GM19463 (cell line): ENCODE results near the gene CDC20.
A peak's percentile ranks its signal among the peaks of the same experiment; 100 is the strongest.

Experiments used
- ATAC-seq: cut with Tn5 transposase; IDR thresholded peaks from one replicate; pipeline ENCODE4 v1.9.1; 2021; ENCODE audit warnings: mild to moderate bottlenecking, moderate library complexity; ENCODE audit not compliant: unreplicated experiment

The CDC20 gene

GRCh38 chr1:43358746-43359693, at the start of gene CDC20:
Gene CDC20, plus strand, starts transcription at chr1:43358981. Its CDS starts 235 bp downstream, at chr1:43359216.
- peak; percentile 96 for ATAC-seq

GRCh38 chr1:43309405-43310025, 49.3 kb upstream of the CDC20 start:
- ATAC-seq: no peak

- no peak for ATAC-seq
Observed at GRCh38 chr1:43311521-43311920, 47.3 kb upstream of the CDC20 start.

GRCh38 chr1:43312212-43312623, 46.6 kb upstream of the CDC20 start:
- ATAC-seq: no peak

- no peak for ATAC-seq
Observed at GRCh38 chr1:43312663-43313515, 45.9 kb upstream of the CDC20 start.

GRCh38 chr1:43313771-43314170, 45.0 kb upstream of the CDC20 start:
- ATAC-seq: no peak

GRCh38 chr1:43314233-43314632, 44.5 kb upstream of the CDC20 start:
- ATAC-seq: no peak

- ATAC-seq: no peak
Observed at GRCh38 chr1:43315481-43315880, 43.3 kb upstream of the CDC20 start.

- no peak for ATAC-seq
Observed at GRCh38 chr1:43315963-43316737, 42.6 kb upstream of the CDC20 start.

- ATAC-seq: no peak
Observed at GRCh38 chr1:43316738-43317520, 41.9 kb upstream of the CDC20 start.

GRCh38 chr1:43317817-43318471, 40.8 kb upstream of the CDC20 start:
- ATAC-seq: no peak

- ATAC-seq: no peak
Observed at GRCh38 chr1:43318831-43319230, 40.0 kb upstream of the CDC20 start.

GRCh38 chr1:43319288-43319687, 39.5 kb upstream of the CDC20 start:
- ATAC-seq: no peak

- no peak for ATAC-seq
Observed at GRCh38 chr1:43319766-43320165, 39.0 kb upstream of the CDC20 start.

- no peak for ATAC-seq
Observed at GRCh38 chr1:43321331-43321891, 37.4 kb upstream of the CDC20 start.

GRCh38 chr1:43322506-43322905, 36.3 kb upstream of the CDC20 start:
- no peak for ATAC-seq

- no peak for ATAC-seq
Observed at GRCh38 chr1:43324810-43325209, 34.0 kb upstream of the CDC20 start.

- ATAC-seq: no peak
Observed at GRCh38 chr1:43325381-43325780, 33.4 kb upstream of the CDC20 start.
